Right renal cortex interstitium (tissue), 3 donors: Measurements from ENCODE around the gene HPN. TPM values are rescaled to one million over a fixed set of nuclear protein-coding genes. Genes with fewer than 3 reads are reported as not detected.
"Not testable (repeated sequence)": the region's sequence is repeated elsewhere in the genome, so short reads cannot be mapped to it uniquely, and the experiment has no call there.

Experiments used
- DNase-seq, 3 donors: peaks; one replicate each; pipeline ENCODE4 v3.0.0-alpha.2; 2013; ENCODE audit warnings: low read depth in 3 of 3, low spot score in 2 of 3
- polyA plus RNA-seq, 3 donors: library from polyadenylated mRNA; unstranded; fragments of 120-200 nt; gene quantifications; one replicate each; pipeline ENCODE4 v1.2.1, GENCODE V29; 2013; ENCODE audit not compliant: insufficient read length in 3 of 3

Gene HPN
- polyA plus RNA-seq, 3 donors: 78.8 to 102 (median 83.3) TPM

DNA sequence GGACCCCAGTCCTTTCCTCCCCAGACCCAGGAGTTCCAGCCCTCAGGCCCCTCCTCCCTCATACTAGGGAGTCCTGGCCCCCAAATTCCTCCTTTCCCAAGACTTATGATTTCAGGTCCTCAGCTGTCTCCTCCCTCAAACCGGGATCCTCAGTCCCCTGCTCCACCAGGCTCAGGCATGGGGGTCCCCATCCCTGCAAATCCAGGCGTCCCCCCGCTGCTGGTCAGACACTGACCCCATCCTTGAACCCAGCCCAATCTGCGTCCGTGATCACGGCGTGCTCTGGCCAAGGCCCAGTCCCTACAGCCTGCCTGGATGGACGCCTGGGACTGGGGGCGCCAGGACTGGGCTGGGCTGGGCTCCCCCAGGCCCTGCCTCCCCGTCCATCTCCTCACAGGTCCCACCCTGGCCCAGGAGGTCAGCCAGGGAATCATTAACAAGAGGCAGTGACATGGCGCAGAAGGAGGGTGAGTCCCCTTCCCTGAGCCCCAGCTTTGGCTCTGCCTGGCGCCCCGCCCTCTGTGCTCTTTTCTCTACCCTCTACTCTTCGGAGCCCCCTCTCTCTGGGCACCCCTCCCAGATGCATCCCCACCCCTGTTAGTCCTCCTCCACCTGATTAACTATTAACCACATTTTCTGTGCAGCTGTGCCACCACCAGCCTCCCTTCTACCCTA lies 672 bp downstream of the HPN start:
- no peak for DNase-seq

GRCh38 chr19:35042954-35043604 lies 1.6 kb downstream of the HPN start:
- DNase-seq: no peak

- DNase-seq: no peak
Observed at GRCh38 chr19:35043906-35044305, 2.4 kb downstream of the HPN start.

DNA sequence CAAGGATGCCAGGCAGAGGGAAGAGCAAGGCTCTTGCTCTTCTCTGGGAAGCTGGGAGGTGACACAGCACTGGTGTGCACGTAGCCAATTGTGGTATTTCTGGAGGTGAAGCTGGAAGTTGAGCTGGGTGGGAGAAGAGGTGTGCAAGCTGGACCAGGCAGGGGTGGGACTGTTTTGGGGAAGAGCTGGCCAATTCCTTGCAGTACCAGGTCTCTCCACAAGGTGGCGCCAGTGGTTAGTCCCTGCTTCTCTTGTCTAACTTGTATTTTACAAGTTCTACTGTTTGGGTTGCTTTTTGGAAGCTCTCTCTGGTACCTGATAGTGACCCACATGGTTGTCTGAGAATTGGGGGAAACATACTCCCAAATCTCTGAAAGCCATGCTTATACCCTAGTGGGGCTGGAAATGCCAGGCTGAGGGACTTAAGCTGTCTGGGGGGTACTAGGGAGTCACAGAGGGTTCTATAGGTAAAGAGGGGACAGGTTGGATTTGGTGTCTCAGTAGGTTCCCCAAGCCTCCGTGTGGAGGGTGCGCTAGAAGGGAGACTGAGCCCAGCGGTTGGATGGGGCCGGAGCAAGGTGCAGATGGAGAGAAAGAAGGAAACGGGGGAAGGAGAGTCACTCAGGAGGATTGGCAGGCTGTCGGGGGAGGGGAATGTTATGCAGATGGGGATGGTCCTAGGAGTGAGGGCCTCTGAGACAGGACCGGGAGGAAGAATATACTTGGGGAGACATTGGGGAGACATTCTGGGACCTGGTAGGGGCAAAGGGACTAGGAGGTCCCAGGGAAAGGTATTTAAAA lies 3.0 kb downstream of the HPN start:
- DNase-seq: no peak

- no peak for DNase-seq
Observed at GRCh38 chr19:35045667-35046300, 4.3 kb downstream of the HPN start.

DNA sequence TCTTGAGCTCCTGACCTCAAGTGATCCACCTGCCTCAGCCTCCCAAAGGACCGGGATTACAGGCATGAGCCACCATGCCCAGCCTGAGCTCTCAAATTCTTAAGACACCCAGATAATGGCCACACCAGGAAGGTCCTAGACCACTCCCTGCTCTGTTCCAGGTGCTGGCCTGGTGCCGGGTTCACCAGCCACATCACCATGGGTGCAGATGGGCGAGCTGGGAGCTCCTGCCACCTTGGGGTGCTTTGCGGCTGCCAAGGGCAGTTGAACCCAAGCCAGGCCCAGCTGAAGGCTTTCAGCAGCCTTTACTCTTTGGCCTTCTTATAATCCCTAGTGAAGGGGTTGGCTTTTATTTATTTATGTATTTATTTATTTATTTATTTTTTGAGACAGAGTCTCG lies 4.9 kb downstream of the HPN start:
- no peak for DNase-seq

DNA sequence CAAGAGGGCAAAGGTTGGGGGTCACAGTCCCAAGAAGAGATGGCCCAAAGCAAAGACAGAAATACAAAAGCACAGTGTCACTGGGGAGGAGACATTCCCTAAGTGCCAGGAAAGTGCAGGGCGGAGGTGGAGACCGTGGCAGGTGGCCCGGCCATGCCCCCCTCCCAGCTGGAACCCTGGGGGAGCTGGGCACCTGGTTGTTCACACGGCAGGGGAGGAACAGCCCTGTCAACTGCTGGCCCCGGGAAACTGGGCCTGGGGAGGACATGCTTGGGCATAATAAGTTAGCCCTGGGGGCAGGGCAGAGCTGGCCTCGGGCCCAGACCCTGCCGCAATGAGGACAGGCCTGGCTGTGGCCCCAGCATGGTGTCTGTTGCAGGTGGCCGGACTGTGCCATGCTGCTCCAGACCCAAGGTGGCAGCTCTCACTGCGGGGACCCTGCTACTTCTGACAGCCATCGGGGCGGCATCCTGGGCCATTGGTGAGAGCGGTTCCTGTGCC lies 7.4 kb downstream of the HPN start:
- DNase-seq: no peak

- no peak for DNase-seq
Observed at GRCh38 chr19:35049456-35049855, 7.9 kb downstream of the HPN start.

DNA sequence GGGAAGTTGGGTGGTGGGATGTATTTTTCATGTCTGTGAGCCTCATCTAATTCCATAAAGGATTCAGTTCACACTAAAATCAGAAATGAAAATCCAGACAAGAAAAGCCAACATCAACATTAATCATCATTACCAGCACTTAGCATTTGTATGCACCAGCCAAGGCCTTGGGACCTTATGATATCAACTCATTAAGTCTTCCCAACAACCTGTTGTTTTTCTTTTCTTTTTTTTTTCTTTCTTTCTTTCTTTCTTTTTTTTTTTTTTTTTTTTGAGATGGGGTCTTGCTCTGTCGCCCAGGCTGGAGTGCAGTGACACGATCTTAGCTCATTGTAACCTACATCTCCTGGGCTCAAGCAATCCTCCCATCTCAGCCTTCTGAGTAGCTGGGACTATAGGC lies 9.1 kb downstream of the HPN start:
- DNase-seq: not testable (repeated sequence)

- not testable (repeated sequence) for DNase-seq
Observed at GRCh38 chr19:35051268-35051667, 9.7 kb downstream of the HPN start.

GRCh38 chr19:35051796-35052195 lies 10.3 kb downstream of the HPN start:
- no peak for DNase-seq

DNA sequence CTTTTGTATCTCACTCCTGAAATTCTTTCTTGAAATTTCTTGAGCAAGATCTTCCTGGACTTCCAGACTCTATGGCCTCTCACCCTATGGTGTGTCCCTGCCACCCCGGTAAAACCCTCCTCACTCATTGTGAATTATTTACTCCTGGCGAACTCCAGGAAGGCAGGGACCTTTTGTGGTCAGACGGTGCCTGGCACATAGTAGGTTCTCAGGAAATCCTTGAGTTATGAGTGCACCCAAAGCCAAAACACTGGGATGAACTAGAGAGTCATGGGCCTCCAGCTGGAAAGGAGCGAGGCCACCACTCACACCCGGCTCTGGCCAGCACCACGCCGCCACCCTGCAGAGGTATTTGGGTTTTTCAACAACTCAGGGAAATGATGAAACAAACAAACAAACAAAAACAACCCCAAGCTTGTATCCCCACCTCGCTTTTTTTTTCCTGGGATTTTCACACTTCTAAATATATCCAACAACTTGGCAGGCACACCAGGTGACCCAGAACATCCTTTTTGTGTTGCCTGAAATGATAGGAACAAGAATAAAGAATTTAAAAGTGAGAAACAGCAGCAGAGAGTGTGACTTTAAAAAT lies 11.2 kb downstream of the HPN start:
- no peak for DNase-seq

DNA sequence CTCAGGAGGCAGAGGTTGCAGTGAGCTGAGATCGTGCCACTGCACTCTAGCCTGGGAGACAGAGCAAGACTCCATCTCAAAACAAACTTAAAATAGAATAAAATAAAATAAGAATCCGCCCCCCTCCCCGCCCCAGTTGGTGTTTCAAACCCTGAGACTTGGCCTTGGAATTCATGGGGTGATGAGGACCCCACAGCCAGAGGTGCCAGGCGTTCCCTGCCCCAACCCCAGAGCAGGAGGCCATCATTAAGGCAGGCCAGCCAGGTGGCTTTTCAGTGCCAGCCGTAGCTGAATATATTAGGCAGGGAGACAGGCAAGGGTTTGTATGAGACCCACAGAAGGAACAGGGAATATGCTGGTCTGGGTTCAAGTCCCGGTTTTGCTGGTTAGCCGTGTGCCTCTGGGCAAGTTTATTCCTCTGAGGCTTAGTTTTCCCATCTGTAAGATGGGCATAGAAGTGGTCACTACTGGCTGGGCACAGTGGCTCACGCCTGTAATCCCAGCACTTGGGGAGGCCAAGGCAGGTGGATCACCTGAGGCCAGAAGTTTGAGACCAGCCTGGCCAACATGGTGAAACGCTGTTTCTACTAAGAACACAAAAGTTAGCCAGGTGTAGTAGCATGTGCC lies 12.3 kb downstream of the HPN start:
- no peak for DNase-seq

- DNase-seq: no peak
Observed at GRCh38 chr19:35054626-35055025, 13.1 kb downstream of the HPN start.

DNA sequence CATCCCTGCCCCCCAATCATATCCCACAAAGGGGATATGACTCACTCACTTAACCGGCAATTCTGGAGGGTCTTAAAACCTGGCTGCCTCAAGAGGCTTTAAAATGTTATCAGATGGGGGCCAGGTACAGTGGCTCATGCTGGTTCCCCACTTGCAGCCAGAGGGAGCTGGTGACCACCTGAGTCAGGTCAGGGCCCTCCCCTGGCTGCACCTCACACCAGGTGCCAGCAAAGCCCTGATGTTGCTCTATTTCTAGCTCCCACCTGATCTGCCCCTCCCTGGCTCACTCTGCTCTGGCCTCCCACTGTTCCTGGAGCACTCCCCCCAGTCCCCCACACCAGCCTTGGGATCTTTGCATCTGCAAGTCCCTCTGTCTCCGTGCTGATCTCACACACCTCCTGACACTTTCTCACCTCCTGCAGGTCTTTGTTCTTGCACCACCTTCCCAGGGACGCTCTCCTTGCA lies 14.2 kb downstream of the HPN start:
- no peak for DNase-seq

- no peak for DNase-seq
Observed at GRCh38 chr19:35056513-35057063, 15.1 kb downstream of the HPN start.

DNA sequence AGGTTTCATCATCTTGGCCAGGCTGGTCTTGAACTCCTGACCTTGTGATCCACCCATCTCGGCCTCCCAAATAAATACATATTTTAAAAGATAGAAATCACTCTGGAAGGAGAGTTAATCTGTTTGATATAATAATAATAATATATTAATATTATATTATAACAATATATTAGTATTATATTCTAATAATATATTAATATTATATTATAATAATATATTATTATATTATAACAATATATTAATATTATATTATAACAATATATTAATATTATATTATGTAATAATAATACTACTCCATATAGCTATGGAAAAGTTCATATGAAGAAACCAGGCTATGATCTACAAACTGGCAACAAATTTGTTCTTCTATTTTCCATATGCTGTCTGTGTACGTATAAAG lies 16.8 kb downstream of the HPN start:
- DNase-seq: no peak

GRCh38 chr19:35059006-35059798 lies 17.7 kb downstream of the HPN start:
- no peak for DNase-seq

- no peak for DNase-seq
Observed at GRCh38 chr19:35059799-35060091, 18.2 kb downstream of the HPN start.
